HEK293 (cell line): ENCODE measurements around the gene TFG.

Experiments
- CTCF ChIP-seq: fragments of 450-650 bp; formaldehyde crosslinking; IDR thresholded peaks from 2 replicates; pipeline ENCODE4 v1.5.1; 2016; ENCODE audit warnings: missing biosample characterization, missing genetic modification characterization
- PBX3 ChIP-seq: sonication (generic); formaldehyde crosslinking; IDR thresholded peaks from 2 replicates; pipeline ENCODE4 v1.8.1; 2022; ENCODE audit warnings: mild to moderate bottlenecking, moderate library complexity, missing genetic modification reagents
- ZBTB11 ChIP-seq: fragments of 450-650 bp; formaldehyde crosslinking; conservative IDR thresholded peaks from 2 replicates; pipeline ENCODE4 v1.5.1; 2016; ENCODE audit warnings: low read depth, missing biosample characterization, missing genetic modification characterization
- ZBTB17 ChIP-seq: fragments of 450-650 bp; formaldehyde crosslinking; IDR thresholded peaks from 2 replicates; pipeline ENCODE4 v1.5.1; 2016; ENCODE audit warnings: missing biosample characterization, missing genetic modification characterization
- ZBTB8A ChIP-seq: fragments of 450-650 bp; formaldehyde crosslinking; IDR thresholded peaks from 2 replicates; pipeline ENCODE4 v1.5.1; 2016; ENCODE audit warnings: missing biosample characterization, missing genetic modification characterization
- ZNF138 ChIP-seq: fragments of 450-650 bp; formaldehyde crosslinking; IDR thresholded peaks from 2 replicates; pipeline ENCODE4 v1.5.1; 2016; ENCODE audit warnings: missing biosample characterization, missing genetic modification characterization, borderline replicate concordance
- ZNF423 ChIP-seq: fragments of 450-650 bp; formaldehyde crosslinking; IDR thresholded peaks from 2 replicates; pipeline ENCODE4 v1.5.1; 2016; ENCODE audit warnings: missing biosample characterization, missing genetic modification characterization
- ZNF624 ChIP-seq: fragments of 450-650 bp; formaldehyde crosslinking; IDR thresholded peaks from 2 replicates; pipeline ENCODE4 v1.5.1; 2017; ENCODE audit warnings: missing biosample characterization, missing genetic modification characterization

- no peak for TF ChIP-seq ZBTB11 (tag by site-specific recombination)
- no peak for TF ChIP-seq ZNF423
- no peak for TF ChIP-seq ZNF624
- TF ChIP-seq CTCF (tag by site-specific recombination), result no peak
- TF ChIP-seq ZBTB8A, result no peak
- TF ChIP-seq PBX3 (CRISPR knock-in tag), result no peak
- TF ChIP-seq ZBTB17 (tag by site-specific recombination), result no peak
- no peak for TF ChIP-seq ZNF138 (tag by site-specific recombination)
These were observed 35.4 kb downstream of the TFG start for GRCh38 chr3:100744671-100745070.
